WI38 (cell line): ENCODE measurements around the gene KRT85.
"Not testable (repeated sequence)": the region's sequence is repeated elsewhere in the genome, so short reads cannot be mapped to it uniquely, and the experiment has no call there.

Experiments
- H3K4me3 ChIP-seq: 2 replicates; pipeline ENCODE4 v1.5.1; 2011; ENCODE audit warnings: low read depth, mild to moderate bottlenecking, control low read depth, low read length
- CTCF ChIP-seq: IDR thresholded peaks from 2 replicates; pipeline ENCODE4 v1.5.1; 2012; ENCODE audit warnings: low read depth, mild to moderate bottlenecking, control low read depth, low read length

The KRT85 gene

GRCh38 chr12:52411815-52412214, 44.5 kb upstream of the KRT85 start:
- no peak for TF ChIP-seq CTCF
- no peak overlapping the region for H3K4me3 ChIP-seq

GRCh38 chr12:52410589-52411248, 43.4 kb upstream of the KRT85 start:
- H3K4me3 ChIP-seq = not testable (repeated sequence)

GRCh38 chr12:52407918-52408317, 40.6 kb upstream of the KRT85 start:
- no peak for TF ChIP-seq CTCF
- no peak overlapping the region for H3K4me3 ChIP-seq

- no peak within 1 kb of the TSS for H3K4me3 ChIP-seq
- no peak for TF ChIP-seq CTCF
Observed at GRCh38 chr12:52405922-52406385, 38.7 kb upstream of the KRT85 start, which contains the start of gene KRT82. KRT82 (minus strand) TSS chr12:52406335; CDS start chr12:52406277, 58 bp downstream.

- no peak overlapping the region for H3K4me3 ChIP-seq
- TF ChIP-seq CTCF = no peak
Observed at GRCh38 chr12:52404951-52405350, 37.7 kb upstream of the KRT85 start.

GRCh38 chr12:52403561-52403960, 36.3 kb upstream of the KRT85 start:
- no peak for TF ChIP-seq CTCF

GRCh38 chr12:52402873-52403540, 35.7 kb upstream of the KRT85 start:
- no peak for TF ChIP-seq CTCF

More at GRCh38 chr12:52403561-52403960, 36.3 kb upstream of the KRT85 start:
- no peak overlapping the region for H3K4me3 ChIP-seq

More at GRCh38 chr12:52402873-52403540, 35.7 kb upstream of the KRT85 start:
- H3K4me3 ChIP-seq = no peak overlapping the region
